Astrocyte (in vitro differentiated cells and primary cell): ENCODE measurements around the gene DRC1. TPM values are rescaled to one million over a fixed set of nuclear protein-coding genes. Genes with fewer than 3 reads are reported as not detected.

Experiments used
- DNase-seq: peaks from one replicate; pipeline ENCODE4 v3.0.0-alpha.2; 2010; ENCODE audit warnings: low read depth
- FAIRE-seq: peaks from 2 replicates; lab custom pipeline; 2011; peaks lifted over from hg19 to GRCh38; lab: Jason Lieb, UNC
- H2AFZ ChIP-seq: 2 replicates; pipeline ENCODE4 v1.6.0; 2012; ENCODE audit warnings: low read depth, low read length, inconsistent platforms
- H3K27ac ChIP-seq: 2 replicates; pipeline ENCODE4 v1.5.1; 2011; ENCODE audit warnings: low read depth, low read length, inconsistent platforms
- H3K27me3 ChIP-seq: 2 replicates; pipeline ENCODE4 v1.6.0; 2011; ENCODE audit warnings: low read length, inconsistent platforms; ENCODE audit not compliant: insufficient read depth
- H3K36me3 ChIP-seq: 2 replicates; pipeline ENCODE4 v1.5.1; 2011; ENCODE audit warnings: low read length, inconsistent platforms; ENCODE audit not compliant: insufficient read depth
- H3K4me1 ChIP-seq: 2 replicates; pipeline ENCODE4 v1.5.1; 2011; ENCODE audit warnings: low read length, inconsistent platforms; ENCODE audit not compliant: insufficient read depth
- H3K4me2 ChIP-seq: 2 replicates; pipeline ENCODE4 v1.6.0; 2012; ENCODE audit warnings: low read length, inconsistent platforms
- H3K4me3 ChIP-seq: 2 replicates; pipeline ENCODE4 v1.5.1; 2011; ENCODE audit warnings: low read depth, mild to moderate bottlenecking, low read length, inconsistent platforms; ENCODE audit not compliant: insufficient read depth
- H3K79me2 ChIP-seq: 2 replicates; pipeline ENCODE4 v1.6.0; 2012; ENCODE audit warnings: mild to moderate bottlenecking, low read length, inconsistent platforms; ENCODE audit not compliant: insufficient read depth
- H3K9ac ChIP-seq: 2 replicates; pipeline ENCODE4 v1.6.0; 2012; ENCODE audit warnings: mild to moderate bottlenecking, low read length, inconsistent platforms
- H3K9me3 ChIP-seq: 2 replicates; pipeline ENCODE4 v1.5.1; 2012; ENCODE audit warnings: low read depth, mild to moderate bottlenecking, low read length, inconsistent platforms; ENCODE audit not compliant: insufficient read depth
- H4K20me1 ChIP-seq: 2 replicates; pipeline ENCODE4 v1.6.0; 2012; ENCODE audit warnings: low read length, inconsistent platforms; ENCODE audit not compliant: insufficient read depth
- H3K27ac Mint-ChIP-seq: one replicate; pipeline ENCODE4 v1.8.0; 2021; ENCODE audit warnings: mild to moderate bottlenecking, mixed read lengths; ENCODE audit not compliant: unreplicated experiment
- H3K27me3 Mint-ChIP-seq: one replicate; pipeline ENCODE4 v1.8.0; 2021; ENCODE audit warnings: low read depth, mixed read lengths; ENCODE audit not compliant: unreplicated experiment
- H3K36me3 Mint-ChIP-seq: one replicate; pipeline ENCODE4 v1.8.0; 2021; ENCODE audit warnings: low read depth, mixed read lengths; ENCODE audit not compliant: unreplicated experiment
- H3K4me1 Mint-ChIP-seq: one replicate; pipeline ENCODE4 v1.8.0; 2021; ENCODE audit warnings: low read depth, mixed read lengths; ENCODE audit not compliant: unreplicated experiment
- H3K4me3 Mint-ChIP-seq: one replicate; pipeline ENCODE4 v1.8.0; 2021; ENCODE audit warnings: mild to moderate bottlenecking, moderate library complexity, mixed read lengths; ENCODE audit not compliant: unreplicated experiment
- H3K9me3 Mint-ChIP-seq: one replicate; pipeline ENCODE4 v1.8.0; 2021; ENCODE audit warnings: mild to moderate bottlenecking, mixed read lengths; ENCODE audit not compliant: unreplicated experiment
- CTCF ChIP-seq: IDR thresholded peaks from 2 replicates; pipeline ENCODE4 v1.5.1; 2011; ENCODE audit warnings: low read depth, mild to moderate bottlenecking, inconsistent platforms, low read length, moderate library complexity; ENCODE audit not compliant: insufficient read depth
- EZH2 ChIP-seq: IDR thresholded peaks from 2 replicates; pipeline ENCODE4 v1.6.1; 2012; ENCODE audit warnings: mild to moderate bottlenecking, low read length, inconsistent platforms; ENCODE audit not compliant: insufficient read depth
- total RNA-seq: library from RNA; stranded (reverse); gene quantifications from 2 replicates; pipeline ENCODE4 v1.2.1, GENCODE V29; 2021

Gene DRC1
- total RNA-seq, 1 donor from 2014 or later = 0.27 TPM

GRCh38 chr2:26479131-26479788 lies 77.5 kb downstream of the DRC1 start:
- Mint-ChIP-seq H3K4me1 (no peaks in the 10 kb centered on the region), H3K36me3 (no peaks in the 10 kb centered on the region), H3K27ac (no peak overlapping the region), H3K9me3 (no peaks in the 10 kb centered on the region), H3K4me3 (no peak overlapping the region), H3K27me3 (peaks cover 22% of the 10 kb centered on the region)
- Histone ChIP-seq H3K27ac (no peak overlapping the region), H3K36me3 (no peaks in the 10 kb centered on the region), H2AFZ (no peak overlapping the region), H4K20me1 (no peaks in the 10 kb centered on the region), H3K9ac (no peak overlapping the region), H3K27me3 (no peaks in the 10 kb centered on the region), H3K79me2 (no peaks in the 10 kb centered on the region), H3K4me3 (no peak overlapping the region), H3K4me1 (no peaks in the 10 kb centered on the region), H3K4me2 (no peak overlapping the region), H3K9me3 (no peaks in the 10 kb centered on the region)
- DNase-seq (no peak), FAIRE-seq (no peak)
- TF ChIP-seq CTCF = no peak
- no peak for TF ChIP-seq EZH2

GRCh38 chr2:26479789-26480565 lies 78.3 kb downstream of the DRC1 start:
- H3K27ac ChIP-seq = no peak overlapping the region
- no peak overlapping the region for H3K9ac ChIP-seq
- no peak overlapping the region for H2AFZ ChIP-seq
- H4K20me1 ChIP-seq = no peaks in the 10 kb centered on the region
- Mint-ChIP-seq H3K36me3 (no peaks in the 10 kb centered on the region), H3K4me1 (no peaks in the 10 kb centered on the region), H3K27ac (no peak overlapping the region), H3K27me3 (peaks cover 23% of the 10 kb centered on the region), H3K9me3 (no peaks in the 10 kb centered on the region), H3K4me3 (no peak overlapping the region)
- FAIRE-seq = no peak
- H3K4me3 ChIP-seq = no peak overlapping the region
- H3K4me1 ChIP-seq = no peaks in the 10 kb centered on the region
- no peaks in the 10 kb centered on the region for H3K9me3 ChIP-seq
- H3K4me2 ChIP-seq = no peak overlapping the region
- TF ChIP-seq CTCF = no peak
- TF ChIP-seq EZH2 = no peak
- no peak for DNase-seq
- peaks cover 2% of the 10 kb centered on the region for H3K27me3 ChIP-seq
- no peaks in the 10 kb centered on the region for H3K79me2 ChIP-seq
- H3K36me3 ChIP-seq = no peaks in the 10 kb centered on the region
